Esophagus muscularis mucosa (tissue), 4 donors: Measurements from ENCODE around the gene MYOM3. TPM values are rescaled to one million over a fixed set of nuclear protein-coding genes. Genes with fewer than 3 reads are reported as not detected.

Source experiments
- DNase-seq: peaks from one replicate; pipeline ENCODE4 v3.0.0-alpha.2; 2017; ENCODE audit errors: extremely low spot score
- H3K27ac ChIP-seq, 4 donors: fragments of 200-600 bp; sonication (generic); replicated peaks in 1 of 4; 1 replicate in 3 of 4; 2 replicates in 1 of 4; pipeline ENCODE4 v1.5.1; 2016 to 2019; ENCODE audit warnings: mild to moderate bottlenecking in 1 of 4
- H3K27me3 ChIP-seq, 4 donors: fragments of 200-600 bp; sonication (generic); one replicate each; pipeline versions ENCODE4 v1.5.1 to v1.6.0; 2016 to 2019
- H3K36me3 ChIP-seq, 4 donors: fragments of 200-600 bp; sonication (generic); one replicate each; pipeline ENCODE4 v1.5.1; 2016 to 2019
- H3K4me1 ChIP-seq, 4 donors: fragments of 200-600 bp; sonication (generic); one replicate each; pipeline ENCODE4 v1.5.1; 2016 to 2019
- H3K4me3 ChIP-seq, 4 donors: fragments of 200-600 bp; sonication (generic); 1 replicate in 2 of 4; 2 replicates in 2 of 4; pipeline ENCODE4 v1.5.1; 2016 to 2019; ENCODE audit warnings: mild to moderate bottlenecking in 4 of 4, moderate library complexity in 1 of 4
- H3K9me3 ChIP-seq, 4 donors: fragments of 200-600 bp; sonication (generic); 1 replicate in 3 of 4; 2 replicates in 1 of 4; pipeline ENCODE4 v1.5.1; 2016 to 2019
- CTCF ChIP-seq, 3 experiments: fragments of 200-600 bp in 2 of 3; fragments of 450-650 bp in 1 of 3; sonication (generic) in 2 of 3; IDR thresholded peaks; one replicate each; pipeline ENCODE4 v1.5.1; 2017 to 2019; ENCODE audit warnings: antibody characterized with exemption in 3 of 3, mild to moderate bottlenecking in 2 of 3, moderate library complexity in 1 of 3
- EP300 ChIP-seq: sonication (generic); formaldehyde crosslinking; IDR thresholded peaks from one replicate; pipeline ENCODE4 v1.6.1; 2017; ENCODE audit warnings: antibody characterized with exemption
- POLR2A ChIP-seq: fragments of 450-650 bp; IDR thresholded peaks from one replicate; pipeline ENCODE4 v1.6.1; 2017; ENCODE audit warnings: antibody characterized with exemption, moderate library complexity, mild to moderate bottlenecking, low read depth
- POLR2AphosphoS5 ChIP-seq, 2 donors: sonication (generic); formaldehyde crosslinking; IDR thresholded peaks; one replicate each; pipeline ENCODE4 v1.6.1; 2017; ENCODE audit warnings: antibody characterized with exemption in 2 of 2
- WGBS: methylation state at CpG from one replicate; pipeline ENCODE4 v1.1.5; 2018; 5-methylcytosine and 5-hydroxymethylcytosine counted together
- intact Hi-C: fragments of 100-400 bp; cut with DNase I; formaldehyde crosslinking; loops from one replicate; pipeline ENCODE4 v1.15.1; 2023
- total RNA-seq, 4 donors: library from RNA; depleted of rRNA; stranded (reverse); fragments of >200 nt; gene quantifications; one replicate each; pipeline versions ENCODE4 v1.1.0 to v1.2.1, GENCODE V29; 2016

The MYOM3 gene
- total RNA-seq, 4 donors from 2014 or later = 0.17 to 2.5 (median 1.4) TPM

GRCh38 chr1:24142546-24143534, 30.9 kb upstream of the MYOM3 start, which contains the start of gene IL22RA1:
TSS of gene IL22RA1 (minus strand) at chr1:24143140. CDS start at chr1:24143082, 58 bp downstream.
- no peak for TF ChIP-seq POLR2A
- no peak for TF ChIP-seq EP300
- TF ChIP-seq POLR2AphosphoS5 (IDR thresholded peaks at IDR 0.05) = no peak
- no peak for TF ChIP-seq CTCF (IDR thresholded peaks at IDR 0.05)
- H3K27ac ChIP-seq = peak within 1 kb of the TSS in 1 of 4 donors; percentile 40
- no peak for DNase-seq
- WGBS = 68% methylated on average over 14 of the region's 22 CpGs
- H3K4me3 ChIP-seq = peak within 1 kb of the TSS; percentile 39 to 54 (median 45)
- H3K9me3 ChIP-seq = no peaks in the 10 kb centered on the region
- H3K27me3 ChIP-seq = peaks cover 0 to 24% (median 0%) of the 10 kb centered on the region in 4 donors
- intact Hi-C loops = no loop called here
- H3K36me3 ChIP-seq = no peaks in the 10 kb centered on the region
- H3K4me1 ChIP-seq = peaks cover 0 to 5% (median 0%) of the 10 kb centered on the region in 4 donors

DNA sequence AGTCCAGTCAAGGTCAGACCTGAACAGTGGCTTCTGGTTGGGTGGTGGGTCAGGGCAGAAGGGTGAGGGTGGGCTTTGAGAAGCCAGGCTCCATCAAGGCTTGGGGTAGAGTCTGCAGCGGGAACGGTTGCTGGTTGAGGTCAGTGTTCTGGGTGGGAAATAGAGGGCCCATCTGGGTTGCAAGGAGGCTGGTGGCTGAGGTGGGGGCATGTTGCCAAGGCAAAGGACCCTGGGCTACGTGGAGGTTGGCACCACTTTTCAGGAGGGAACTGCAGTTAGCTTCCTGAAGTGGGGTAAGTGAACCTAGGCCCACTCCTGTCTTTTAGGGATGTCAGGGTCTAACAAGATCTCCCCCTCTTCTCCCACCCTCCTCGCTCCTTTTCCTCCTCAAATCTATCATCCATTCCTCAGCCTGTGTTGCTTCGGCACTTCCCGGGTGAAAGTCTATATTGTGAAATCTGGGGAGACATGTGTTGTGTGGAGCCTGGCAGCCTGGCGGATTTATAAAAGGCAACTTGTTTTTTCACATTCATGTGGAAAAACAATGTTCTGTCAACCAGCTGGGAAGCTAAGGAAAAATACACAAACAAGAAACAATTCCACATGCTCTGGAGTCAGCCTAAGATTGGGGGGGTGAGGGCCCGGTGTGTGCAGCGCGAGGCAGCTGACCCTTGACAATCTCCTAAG, 29.5 kb upstream of the MYOM3 start:
- no peak overlapping the region for H3K27ac ChIP-seq
- DNase-seq = no peak
- TF ChIP-seq POLR2AphosphoS5 (IDR thresholded peaks at IDR 0.05) = no peak
- TF ChIP-seq POLR2A = no peak
- TF ChIP-seq CTCF (IDR thresholded peaks at IDR 0.05) = no peak
- no peak for TF ChIP-seq EP300
- WGBS = 85% methylated on average over 10 of the region's 10 CpGs
- intact Hi-C loops = no loop called here
- H3K9me3 ChIP-seq = no peaks in the 10 kb centered on the region
- H3K4me3 ChIP-seq = no peak overlapping the region
- H3K36me3 ChIP-seq = no peaks in the 10 kb centered on the region
- peaks cover 0 to 5% (median 0%) of the 10 kb centered on the region in 4 donors for H3K4me1 ChIP-seq
- H3K27me3 ChIP-seq = peaks cover 0 to 24% (median 0%) of the 10 kb centered on the region in 4 donors

- no peak overlapping the region for H3K27ac ChIP-seq
- no peaks in the 10 kb centered on the region for H3K9me3 ChIP-seq
- no peak for DNase-seq
- intact Hi-C loops = no loop called here
- no peak for TF ChIP-seq POLR2AphosphoS5 (IDR thresholded peaks at IDR 0.05)
- no peak for TF ChIP-seq POLR2A
- TF ChIP-seq CTCF (IDR thresholded peaks at IDR 0.05) = no peak
- no peak for TF ChIP-seq EP300
- H3K36me3 ChIP-seq = no peaks in the 10 kb centered on the region
- H3K4me3 ChIP-seq = no peak overlapping the region
- peaks cover 0 to 5% (median 0%) of the 10 kb centered on the region in 4 donors for H3K4me1 ChIP-seq
- peaks cover 0 to 24% (median 0%) of the 10 kb centered on the region in 4 donors for H3K27me3 ChIP-seq
- WGBS = 83% methylated on average over 17 of the region's 17 CpGs
These were observed 28.8 kb upstream of the MYOM3 start for GRCh38 chr1:24140741-24141181.

DNA sequence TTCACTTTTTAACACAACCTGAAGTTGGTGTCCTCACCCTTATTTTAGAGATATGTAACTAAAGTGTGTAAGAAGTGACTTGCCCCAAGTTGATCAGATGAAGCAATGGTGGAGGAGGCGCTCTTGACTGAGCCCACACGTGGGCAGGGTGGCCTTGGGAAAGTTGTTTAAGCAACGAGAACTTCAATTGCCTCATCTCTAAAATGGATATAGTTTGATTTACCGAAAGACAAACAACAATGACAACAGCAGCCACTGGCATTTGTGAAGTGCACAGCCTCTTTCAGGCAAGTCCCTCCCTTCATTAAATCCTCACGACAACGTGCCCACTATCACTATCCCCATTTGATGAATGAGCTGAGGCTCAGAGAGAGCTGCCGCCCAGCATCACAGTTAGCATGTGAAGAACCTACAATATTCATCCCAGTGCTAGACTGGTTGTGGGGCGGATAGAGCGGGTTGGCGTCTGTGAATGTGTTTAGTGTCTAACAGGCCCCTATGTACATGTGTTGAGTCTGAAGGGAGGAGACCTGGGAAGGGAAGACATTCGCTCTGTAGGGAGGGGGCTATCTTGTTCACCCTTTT, 28.0 kb upstream of the MYOM3 start:
- intact Hi-C loops = no loop called here
- H3K4me3 ChIP-seq = no peak overlapping the region
- TF ChIP-seq CTCF (IDR thresholded peaks at IDR 0.05) (no peak), POLR2AphosphoS5 (IDR thresholded peaks at IDR 0.05) (no peak), EP300 (no peak), POLR2A (no peak)
- H3K36me3 ChIP-seq = no peaks in the 10 kb centered on the region
- H3K9me3 ChIP-seq = no peaks in the 10 kb centered on the region
- no peak for DNase-seq
- H3K4me1 ChIP-seq = peaks cover 0 to 5% (median 0%) of the 10 kb centered on the region in 4 donors
- peaks cover 0 to 24% (median 0%) of the 10 kb centered on the region in 4 donors for H3K27me3 ChIP-seq
- H3K27ac ChIP-seq = no peak overlapping the region
- WGBS = 92% methylated on average over 11 of the region's 11 CpGs
